Stimulated activated naive CD4-positive, alpha-beta T cell treated with Interleukin-2 at 50 U/mL for 16 hours (primary cell): ENCODE results near the gene NCR1.
"Not testable (repeated sequence)": the region's sequence is repeated elsewhere in the genome, so short reads cannot be mapped to it uniquely, and the experiment has no call there.

Source experiments
- DNase-seq: peaks from one replicate; lab custom pipeline; 2025; lab: John Stamatoyannopoulos, UW

NCR1 gene

GRCh38 chr19:54907899-54908298, 2.0 kb downstream of the NCR1 start:
- DNase-seq, result not testable (repeated sequence)

- no peak for DNase-seq
Observed at GRCh38 chr19:54916822-54917221, 10.9 kb downstream of the NCR1 start.

- DNase-seq, result no peak
Observed at GRCh38 chr19:54918499-54918898, 12.6 kb downstream of the NCR1 start.

GRCh38 chr19:54919646-54920563, 14.0 kb downstream of the NCR1 start:
- DNase-seq, result not testable (repeated sequence)

GRCh38 chr19:54921082-54921481, 15.1 kb downstream of the NCR1 start:
- no peak for DNase-seq

- no peak for DNase-seq
Observed at GRCh38 chr19:54923276-54923675, 17.3 kb downstream of the NCR1 start.

- no peak for DNase-seq
Observed at GRCh38 chr19:54928299-54928698, 22.4 kb downstream of the NCR1 start.

- DNase-seq, result no peak
Observed at GRCh38 chr19:54937926-54938325, 32.0 kb downstream of the NCR1 start.

- DNase-seq, result no peak
Observed at GRCh38 chr19:54938906-54939305, 33.0 kb downstream of the NCR1 start.

GRCh38 chr19:54939538-54939937, 33.6 kb downstream of the NCR1 start:
- not testable (repeated sequence) for DNase-seq

- not testable (repeated sequence) for DNase-seq
Observed at GRCh38 chr19:54943772-54944361, 37.9 kb downstream of the NCR1 start.

GRCh38 chr19:54947381-54947780, 41.4 kb downstream of the NCR1 start, which contains the start of gene NLRP7:
NLRP7 (minus strand) TSS chr19:54947530.
- no peak for DNase-seq

GRCh38 chr19:54949412-54949811, 43.5 kb downstream of the NCR1 start:
- no peak for DNase-seq

GRCh38 chr19:54950580-54950979, 44.6 kb downstream of the NCR1 start:
- not testable (repeated sequence) for DNase-seq

- no peak for DNase-seq
Observed at GRCh38 chr19:54952591-54953344, 46.8 kb downstream of the NCR1 start.

GRCh38 chr19:54953345-54953713, 47.4 kb downstream of the NCR1 start:
- not testable (repeated sequence) for DNase-seq

- no peak for DNase-seq
Observed at GRCh38 chr19:54955376-54955775, 49.4 kb downstream of the NCR1 start.

- no peak for DNase-seq
Observed at GRCh38 chr19:54959840-54960239, 53.9 kb downstream of the NCR1 start.
